Liver (tissue), 9 donors: ENCODE results near the gene SLCO4A1. TPM values are rescaled to one million over a fixed set of nuclear protein-coding genes. Genes with fewer than 3 reads are reported as not detected.

Experiments
- DNase-seq: peaks from one replicate; pipeline ENCODE4 v3.0.0-alpha.2; 2017; ENCODE audit warnings: low spot score
- H3K27ac ChIP-seq, 2 donors: one replicate each; pipeline ENCODE4 v1.7.0; 2013; ENCODE audit warnings: inconsistent platforms in 2 of 2, low read length in 2 of 2, control low read depth in 1 of 2, low read depth in 1 of 2, mild to moderate bottlenecking in 1 of 2
- H3K27me3 ChIP-seq, 4 donors: one replicate each; pipeline versions ENCODE4 v1.6.1 to v1.7.0; 2013; ENCODE audit warnings: low read length in 3 of 4, inconsistent platforms in 1 of 4, mild to moderate bottlenecking in 1 of 4, moderate library complexity in 1 of 4; ENCODE audit not compliant: control insufficient read depth in 4 of 4, insufficient read depth in 4 of 4
- H3K36me3 ChIP-seq, 4 donors: one replicate each; pipeline versions ENCODE4 v1.6.1 to v1.7.0; 2013; ENCODE audit warnings: low read length in 3 of 4, mild to moderate bottlenecking in 3 of 4, low read depth in 1 of 4, moderate library complexity in 1 of 4; ENCODE audit not compliant: control insufficient read depth in 4 of 4, insufficient read depth in 3 of 4
- H3K4me1 ChIP-seq, 4 donors: one replicate each; pipeline versions ENCODE4 v1.6.1 to v1.7.0; 2013; ENCODE audit warnings: low read length in 3 of 4, mild to moderate bottlenecking in 3 of 4, moderate library complexity in 1 of 4; ENCODE audit not compliant: control insufficient read depth in 4 of 4, insufficient read depth in 4 of 4
- H3K4me3 ChIP-seq, 3 donors: one replicate each; pipeline versions ENCODE4 v1.6.1 to v1.7.0; 2013; ENCODE audit warnings: low read length in 3 of 3, control low read depth in 1 of 3, low read depth in 1 of 3, mild to moderate bottlenecking in 1 of 3
- H3K9ac ChIP-seq, 2 donors: one replicate each; pipeline ENCODE4 v1.7.0; 2013; ENCODE audit warnings: low read length in 2 of 2, mild to moderate bottlenecking in 2 of 2, moderate library complexity in 2 of 2, control low read depth in 1 of 2, low read depth in 1 of 2
- H3K9me3 ChIP-seq, 4 donors: one replicate each; pipeline versions ENCODE4 v1.6.1 to v1.7.0; 2013; ENCODE audit warnings: low read length in 3 of 4; ENCODE audit not compliant: control insufficient read depth in 4 of 4
- EGR1 ChIP-seq, 2 donors: IDR thresholded peaks; 2 replicates each; pipeline ENCODE4 v1.6.1; 2016 to 2018; ENCODE audit warnings: antibody characterized with exemption in 2 of 2, low read depth in 2 of 2
- FOXA1 ChIP-seq: IDR thresholded peaks from 2 replicates; pipeline ENCODE4 v1.6.1; 2016; ENCODE audit warnings: antibody characterized with exemption
- FOXA2 ChIP-seq: IDR thresholded peaks from 2 replicates; pipeline ENCODE4 v1.6.1; 2016; ENCODE audit warnings: antibody characterized with exemption
- GABPA ChIP-seq, 2 donors: IDR thresholded peaks in 1 of 2; conservative IDR thresholded peaks in 1 of 2; 2 replicates each; pipeline ENCODE4 v1.6.1; 2016; ENCODE audit warnings: antibody characterized with exemption in 2 of 2, mild to moderate bottlenecking in 1 of 2, moderate library complexity in 1 of 2
- HNF4A ChIP-seq, 2 donors: conservative IDR thresholded peaks; 2 replicates each; pipeline ENCODE4 v1.6.1; 2016; ENCODE audit warnings: antibody characterized with exemption in 2 of 2, mild to moderate bottlenecking in 2 of 2
- HNF4G ChIP-seq: IDR thresholded peaks from 2 replicates; pipeline ENCODE4 v1.6.1; 2016; ENCODE audit warnings: antibody characterized with exemption
- JUND ChIP-seq, 2 donors: IDR thresholded peaks; 2 replicates each; pipeline ENCODE4 v1.6.1; 2016; ENCODE audit warnings: antibody characterized with exemption in 2 of 2
- NR2F2 ChIP-seq: IDR thresholded peaks from 2 replicates; pipeline ENCODE4 v1.6.1; 2016; ENCODE audit warnings: antibody characterized with exemption
- RAD21 ChIP-seq, 2 donors: IDR thresholded peaks; 2 replicates each; pipeline ENCODE4 v1.6.1; 2016; ENCODE audit warnings: antibody characterized with exemption in 2 of 2, mild to moderate bottlenecking in 2 of 2
- RXRA ChIP-seq, 2 donors: IDR thresholded peaks; 2 replicates each; pipeline ENCODE4 v1.6.1; 2017 to 2018; ENCODE audit warnings: antibody characterized with exemption in 2 of 2, mild to moderate bottlenecking in 1 of 2
- SP1 ChIP-seq: IDR thresholded peaks from 2 replicates; pipeline ENCODE4 v1.6.1; 2018; ENCODE audit warnings: antibody characterized with exemption, mild to moderate bottlenecking
- TAF1 ChIP-seq: conservative IDR thresholded peaks from 2 replicates; pipeline ENCODE4 v1.6.1; 2016; ENCODE audit warnings: antibody characterized with exemption, mild to moderate bottlenecking
- YY1 ChIP-seq: IDR thresholded peaks from 2 replicates; pipeline ENCODE4 v1.6.1; 2016; ENCODE audit warnings: antibody characterized with exemption, mild to moderate bottlenecking
- WGBS: extraction: QIAGEN DNeasy Blood & Tissue Kit; methylation state at CpG from one replicate; pipeline ENCODE4 v1.1.7; 2013; 5-methylcytosine and 5-hydroxymethylcytosine counted together
- polyA plus RNA-seq, 2 donors: library from polyadenylated mRNA; stranded (reverse) in 1 of 2; unstranded in 1 of 2; fragments of 200-250 nt in 1 of 2; fragments of >200 nt in 1 of 2; fragmentation: Nextera tagmentation in 1 of 2; extraction: Ambion mirVana in 1 of 2; gene quantifications; one replicate each; pipeline versions ENCODE4 v1.2.1 to v1.2.3, GENCODE V29; 2013 to 2015
- total RNA-seq, 2 donors: library from RNA; depleted of rRNA; stranded (reverse); fragments of >200 nt; gene quantifications; one replicate each; pipeline ENCODE4 v1.2.3, GENCODE V29; 2014
- TF ChIP-seq, protein P1 (sequence below): IDR thresholded peaks from 2 replicates; pipeline ENCODE4 v1.6.1; 2016; ENCODE audit warnings: antibody characterized with exemption
- TF ChIP-seq, protein P2 (sequence below): fragments of 150-350 bp; IDR thresholded peaks from 2 replicates; pipeline ENCODE4 v1.5.1; 2017; ENCODE audit warnings: improper control_type of control experiment, low read depth, low read length; ENCODE audit not compliant: missing input control
- TF ChIP-seq, protein P3 (sequence below): IDR thresholded peaks from 2 replicates; pipeline ENCODE4 v1.6.1; 2016; ENCODE audit warnings: antibody characterized with exemption
- donor health status: healthy.
- donor health status: healthy.
- donor health status: healthy.
- donor health status: healthy.
- donor health status: healthy.

The SLCO4A1 gene
- total and polyA plus RNA-seq, 4 donors = 1.3 to 4.3 (median 2.6) TPM

DNA sequence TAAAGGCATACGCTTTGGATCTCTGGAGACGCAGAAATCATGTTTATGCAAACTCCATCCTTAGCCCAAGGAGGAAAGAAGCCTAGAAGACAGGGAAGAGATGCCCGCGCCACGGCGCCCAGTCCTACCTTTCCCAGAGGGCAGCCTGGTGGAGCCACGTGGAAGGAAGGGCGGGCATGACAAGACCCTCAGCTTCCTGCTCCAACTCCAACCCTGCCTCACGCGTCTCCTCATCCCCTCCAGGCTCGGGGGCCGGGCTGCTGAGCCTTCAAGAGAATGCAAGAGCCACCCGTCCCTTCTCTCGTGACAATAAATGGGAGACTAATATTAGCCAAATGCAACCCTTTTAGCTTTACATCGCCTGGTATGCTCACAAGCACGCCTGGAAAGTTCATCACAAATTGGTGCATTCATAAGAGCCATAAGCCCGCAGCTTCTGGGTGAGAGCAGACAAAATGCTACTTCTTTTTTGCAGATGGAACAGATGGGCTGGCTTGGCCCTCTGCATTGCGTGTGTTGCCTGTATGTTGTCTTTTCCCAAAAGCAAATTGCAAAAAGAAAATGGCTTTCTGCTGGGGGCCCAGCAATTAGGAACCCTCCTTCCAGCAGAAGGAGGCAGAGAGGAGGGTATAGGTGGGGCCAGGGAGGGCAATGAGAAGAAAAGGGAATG lies 58.1 kb downstream of the SLCO4A1 start:
- no peak overlapping the region for H3K27ac ChIP-seq
- DNase-seq = no peak
- no peak overlapping the region for H3K9ac ChIP-seq
- H3K9me3 ChIP-seq = no peaks in the 10 kb centered on the region
- H3K27me3 ChIP-seq = peaks cover 0 to 2% (median 0%) of the 10 kb centered on the region in 4 donors
- 88% methylated on average over 18 of the region's 18 CpGs for WGBS
- no peaks in the 10 kb centered on the region for H3K4me1 ChIP-seq
- TF ChIP-seq, protein P1, sequence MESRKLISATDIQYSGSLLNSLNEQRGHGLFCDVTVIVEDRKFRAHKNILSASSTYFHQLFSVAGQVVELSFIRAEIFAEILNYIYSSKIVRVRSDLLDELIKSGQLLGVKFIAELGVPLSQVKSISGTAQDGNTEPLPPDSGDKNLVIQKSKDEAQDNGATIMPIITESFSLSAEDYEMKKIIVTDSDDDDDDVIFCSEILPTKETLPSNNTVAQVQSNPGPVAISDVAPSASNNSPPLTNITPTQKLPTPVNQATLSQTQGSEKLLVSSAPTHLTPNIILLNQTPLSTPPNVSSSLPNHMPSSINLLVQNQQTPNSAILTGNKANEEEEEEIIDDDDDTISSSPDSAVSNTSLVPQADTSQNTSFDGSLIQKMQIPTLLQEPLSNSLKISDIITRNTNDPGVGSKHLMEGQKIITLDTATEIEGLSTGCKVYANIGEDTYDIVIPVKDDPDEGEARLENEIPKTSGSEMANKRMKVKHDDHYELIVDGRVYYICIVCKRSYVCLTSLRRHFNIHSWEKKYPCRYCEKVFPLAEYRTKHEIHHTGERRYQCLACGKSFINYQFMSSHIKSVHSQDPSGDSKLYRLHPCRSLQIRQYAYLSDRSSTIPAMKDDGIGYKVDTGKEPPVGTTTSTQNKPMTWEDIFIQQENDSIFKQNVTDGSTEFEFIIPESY = no peak
- no peak for TF ChIP-seq FOXA2
- H3K36me3 ChIP-seq = no peaks in the 10 kb centered on the region
- H3K4me3 ChIP-seq = no peak overlapping the region

DNA sequence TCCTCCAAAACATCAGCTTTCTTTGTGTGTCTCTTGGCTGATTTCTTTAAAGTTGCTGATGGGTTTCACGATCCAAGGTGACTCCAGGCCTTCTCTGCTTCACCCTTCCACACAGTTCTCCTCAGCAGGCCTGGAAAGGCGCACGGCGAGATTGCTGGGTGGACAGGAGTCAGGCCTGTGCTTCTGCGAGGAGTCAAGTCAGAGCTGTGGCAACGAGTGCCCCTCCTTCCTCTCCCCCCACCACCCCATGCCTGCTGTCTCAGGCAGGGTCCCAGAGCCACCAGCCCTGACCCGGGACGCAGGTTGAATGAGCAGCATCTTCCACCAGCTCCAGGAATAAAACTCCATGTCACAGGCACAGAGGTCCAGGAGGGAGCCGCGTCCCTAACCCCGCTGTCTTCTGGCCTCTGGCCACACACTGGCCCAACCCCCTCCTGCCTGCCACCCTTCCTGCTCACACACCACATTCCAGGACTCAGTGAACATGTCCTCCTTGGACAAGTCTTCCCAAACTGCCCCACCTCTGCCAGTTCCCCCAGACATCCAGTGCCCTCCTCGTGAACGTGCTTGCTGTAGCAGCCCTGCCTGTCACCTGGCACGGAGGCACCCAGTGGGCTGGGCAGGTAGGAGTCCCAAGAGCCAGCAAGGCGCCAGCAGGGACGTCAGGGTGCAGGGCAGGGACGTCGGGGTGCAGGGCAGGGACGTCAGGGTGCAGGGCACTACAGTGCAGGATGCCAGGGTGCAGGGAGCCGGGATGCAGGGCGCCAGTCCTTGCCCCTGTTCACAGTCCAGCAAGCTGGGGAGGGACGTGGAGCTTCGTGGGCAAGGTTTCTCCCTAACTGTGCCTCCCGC lies 59.1 kb downstream of the SLCO4A1 start:
- DNase-seq = no peak
- H3K27ac ChIP-seq = no peak overlapping the region
- no peaks in the 10 kb centered on the region for H3K36me3 ChIP-seq
- peaks cover 0 to 4% (median under 1%) of the 10 kb centered on the region in 4 donors for H3K27me3 ChIP-seq
- no peak overlapping the region for H3K4me3 ChIP-seq
- H3K4me1 ChIP-seq = no peaks in the 10 kb centered on the region
- TF ChIP-seq, protein P1 = no peak
- TF ChIP-seq SP1 = no peak
- no peak for TF ChIP-seq NR2F2
- no peak for TF ChIP-seq YY1
- TF ChIP-seq EGR1 (IDR thresholded peaks at IDR 0.05; ENCODE audit: low read depth in 2 of 2) = no peak
- TF ChIP-seq FOXA2 = no peak
- TF ChIP-seq HNF4G = no peak
- TF ChIP-seq HNF4A (conservative IDR thresholded peaks at IDR 0.05) = no peak
- TF ChIP-seq, protein P2, sequence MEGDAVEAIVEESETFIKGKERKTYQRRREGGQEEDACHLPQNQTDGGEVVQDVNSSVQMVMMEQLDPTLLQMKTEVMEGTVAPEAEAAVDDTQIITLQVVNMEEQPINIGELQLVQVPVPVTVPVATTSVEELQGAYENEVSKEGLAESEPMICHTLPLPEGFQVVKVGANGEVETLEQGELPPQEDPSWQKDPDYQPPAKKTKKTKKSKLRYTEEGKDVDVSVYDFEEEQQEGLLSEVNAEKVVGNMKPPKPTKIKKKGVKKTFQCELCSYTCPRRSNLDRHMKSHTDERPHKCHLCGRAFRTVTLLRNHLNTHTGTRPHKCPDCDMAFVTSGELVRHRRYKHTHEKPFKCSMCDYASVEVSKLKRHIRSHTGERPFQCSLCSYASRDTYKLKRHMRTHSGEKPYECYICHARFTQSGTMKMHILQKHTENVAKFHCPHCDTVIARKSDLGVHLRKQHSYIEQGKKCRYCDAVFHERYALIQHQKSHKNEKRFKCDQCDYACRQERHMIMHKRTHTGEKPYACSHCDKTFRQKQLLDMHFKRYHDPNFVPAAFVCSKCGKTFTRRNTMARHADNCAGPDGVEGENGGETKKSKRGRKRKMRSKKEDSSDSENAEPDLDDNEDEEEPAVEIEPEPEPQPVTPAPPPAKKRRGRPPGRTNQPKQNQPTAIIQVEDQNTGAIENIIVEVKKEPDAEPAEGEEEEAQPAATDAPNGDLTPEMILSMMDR = no peak
- H3K9me3 ChIP-seq = no peaks in the 10 kb centered on the region
- no peak overlapping the region for H3K9ac ChIP-seq
- WGBS = 74% methylated on average over 24 of the region's 24 CpGs

DNA sequence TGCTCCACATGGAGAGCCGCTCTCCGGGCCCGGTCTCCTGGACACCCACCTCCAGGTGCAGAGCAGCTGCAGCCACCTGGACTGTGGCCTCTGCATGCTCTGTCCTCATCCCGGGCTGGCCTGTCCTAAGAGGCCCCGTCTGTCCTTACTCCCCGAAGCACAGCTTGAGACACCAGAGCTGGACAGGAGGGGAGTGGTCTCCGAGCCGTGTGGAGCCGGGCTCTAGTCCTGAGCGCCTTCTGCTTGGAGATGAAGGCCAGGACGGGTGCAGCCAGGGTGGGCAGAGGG lies 59.7 kb downstream of the SLCO4A1 start:
- no peaks in the 10 kb centered on the region for H3K4me1 ChIP-seq
- no peak for DNase-seq
- no peaks in the 10 kb centered on the region for H3K36me3 ChIP-seq
- no peak overlapping the region for H3K27ac ChIP-seq
- no peak overlapping the region for H3K9ac ChIP-seq
- H3K4me3 ChIP-seq = no peak overlapping the region
- peaks cover 0 to 4% (median under 1%) of the 10 kb centered on the region in 4 donors for H3K27me3 ChIP-seq
- 77% methylated on average over 11 of the region's 11 CpGs for WGBS
- H3K9me3 ChIP-seq = no peaks in the 10 kb centered on the region
- TF ChIP-seq RAD21 (IDR thresholded peaks at IDR 0.05) (no peak), GABPA (IDR thresholded peaks at IDR 0.05 in 1 of 2, conservative IDR thresholded peaks at IDR 0.05 in 1 of 2) (no peak), HNF4A (conservative IDR thresholded peaks at IDR 0.05) (no peak), RXRA (IDR thresholded peaks at IDR 0.05) (no peak), JUND (IDR thresholded peaks at IDR 0.05) (no peak), HNF4G (no peak), FOXA1 (no peak), EGR1 (IDR thresholded peaks at IDR 0.05; ENCODE audit: low read depth in 2 of 2) (no peak), FOXA2 (no peak), SP1 (no peak), TAF1 (no peak), NR2F2 (no peak)
- TF ChIP-seq, protein P3, sequence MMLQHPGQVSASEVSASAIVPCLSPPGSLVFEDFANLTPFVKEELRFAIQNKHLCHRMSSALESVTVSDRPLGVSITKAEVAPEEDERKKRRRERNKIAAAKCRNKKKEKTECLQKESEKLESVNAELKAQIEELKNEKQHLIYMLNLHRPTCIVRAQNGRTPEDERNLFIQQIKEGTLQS = no peak
- TF ChIP-seq, protein P1 = no peak
